Stomach smooth muscle (tissue), 2 donors: ENCODE data around the gene COL16A1.
A peak's percentile ranks its signal among the peaks of the same experiment; 100 is the strongest.

Experiments
- H3K27ac ChIP-seq: one replicate; pipeline ENCODE4 v1.7.0; 2013; ENCODE audit warnings: mild to moderate bottlenecking, low read length, inconsistent platforms
- H3K27me3 ChIP-seq, 2 donors: one replicate each; pipeline ENCODE4 v1.7.0; 2013; ENCODE audit warnings: low read length in 2 of 2; ENCODE audit not compliant: insufficient read depth in 2 of 2, control insufficient read depth in 1 of 2
- H3K36me3 ChIP-seq, 2 donors: one replicate each; pipeline ENCODE4 v1.7.0; 2013; ENCODE audit warnings: low read length in 2 of 2; ENCODE audit not compliant: control insufficient read depth in 2 of 2, insufficient read depth in 2 of 2
- H3K4me1 ChIP-seq: one replicate; pipeline ENCODE4 v1.7.0; 2013; ENCODE audit warnings: low read length; ENCODE audit not compliant: control insufficient read depth, insufficient read depth
- H3K4me3 ChIP-seq, 2 donors: one replicate each; pipeline ENCODE4 v1.7.0; 2013; ENCODE audit warnings: low read length in 2 of 2
- H3K9ac ChIP-seq, 2 donors: one replicate each; pipeline ENCODE4 v1.7.0; 2013; ENCODE audit warnings: low read length in 2 of 2, mild to moderate bottlenecking in 1 of 2
- H3K9me3 ChIP-seq, 2 donors: one replicate each; pipeline ENCODE4 v1.7.0; 2013; ENCODE audit warnings: low read length in 2 of 2; ENCODE audit not compliant: control insufficient read depth in 2 of 2
- donor health status: healthy.
- donor health status: Pancreatic carcinoma.

The COL16A1 gene

DNA sequence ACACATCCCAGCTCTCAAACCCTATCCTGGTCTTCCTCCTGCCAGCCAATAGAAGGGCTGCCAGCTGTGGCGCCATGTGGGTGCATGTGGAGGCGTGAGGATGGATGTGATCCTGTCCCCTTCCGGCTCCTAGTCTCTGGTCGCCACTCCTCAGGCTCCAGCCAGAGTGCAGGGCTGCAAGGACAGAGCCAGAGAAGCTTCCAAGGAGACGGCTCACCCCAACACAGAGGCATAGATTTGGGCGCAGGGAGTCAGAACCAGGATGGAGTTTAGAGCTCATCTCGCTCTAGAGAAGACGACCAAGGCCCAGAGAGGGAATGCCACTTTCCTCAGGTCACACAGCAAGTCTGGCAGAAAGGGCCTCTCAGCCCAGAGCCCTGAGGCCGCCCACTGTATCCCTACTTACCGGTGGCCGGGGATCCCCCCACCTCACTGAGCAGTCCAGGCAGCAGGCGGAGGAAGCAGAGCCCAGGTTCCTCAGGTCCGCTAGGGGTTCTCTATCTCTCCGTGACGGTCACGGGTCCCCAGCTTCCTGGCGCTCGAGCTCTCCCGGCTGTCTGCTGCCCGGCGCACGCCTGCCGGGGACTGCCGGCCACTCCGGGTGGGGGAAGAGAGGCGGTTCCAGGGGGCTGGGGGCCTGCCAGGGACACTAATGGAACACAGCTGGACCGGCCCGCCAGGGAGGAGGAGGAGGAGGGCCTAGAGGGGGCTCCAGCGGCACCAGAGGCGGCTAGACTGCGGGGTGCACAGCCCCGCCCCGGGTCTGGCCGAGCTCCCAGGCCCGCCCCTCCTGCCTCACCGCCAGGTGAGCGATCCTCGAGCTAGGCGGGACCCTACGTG is at the start of gene COL16A1:
TSS of gene COL16A1 (minus strand) at position 587 of the 840 bp plus-strand sequence. CDS start 1,824 bp downstream, outside the sequence.
- Histone ChIP-seq H3K4me1 (peaks cover 67% of the 10 kb centered on the region), H3K9ac (peak within 1 kb of the TSS; percentile 21 to 76), H3K27ac (peak within 1 kb of the TSS; percentile 87), H3K4me3 (peak within 1 kb of the TSS; percentile 63 to 75), H3K9me3 (no peaks in the 10 kb centered on the region), H3K36me3 (peaks cover 2 to 7% of the 10 kb centered on the region in 2 donors), H3K27me3 (no peaks in the 10 kb centered on the region)

GRCh38 chr1:31752952-31753475 is 49.2 kb upstream of the COL16A1 start:
- H3K9me3 ChIP-seq: no peaks in the 10 kb centered on the region
- peak overlapping the region; percentile 6 for H3K27ac ChIP-seq
- H3K9ac ChIP-seq: no peak overlapping the region
- H3K27me3 ChIP-seq: no peaks in the 10 kb centered on the region
- H3K4me1 ChIP-seq: peaks cover 7% of the 10 kb centered on the region
- H3K36me3 ChIP-seq: no peaks in the 10 kb centered on the region
- no peak overlapping the region for H3K4me3 ChIP-seq

DNA sequence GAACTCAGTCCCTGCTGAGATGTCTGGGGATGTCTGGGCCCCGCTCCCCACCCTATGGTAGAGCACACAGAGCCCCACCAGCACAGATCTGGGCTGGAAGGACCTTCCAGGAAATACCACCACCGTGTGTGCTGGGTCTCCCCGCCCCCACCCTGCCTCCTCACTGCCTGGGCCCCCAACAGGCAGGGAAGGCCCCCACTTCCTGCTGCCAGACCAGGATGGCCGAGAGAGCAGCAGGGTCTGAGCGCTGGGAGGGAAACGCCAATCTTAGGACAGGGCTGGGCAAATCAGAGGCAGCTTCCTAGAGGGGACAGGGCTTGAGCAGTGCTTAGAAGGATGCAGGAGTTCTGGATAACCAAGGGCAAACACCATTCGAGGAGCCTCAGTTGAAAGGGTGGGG is 48.4 kb upstream of the COL16A1 start:
- Histone ChIP-seq H3K4me1 (peaks cover 7% of the 10 kb centered on the region), H3K36me3 (no peaks in the 10 kb centered on the region), H3K27ac (no peak overlapping the region), H3K4me3 (no peak overlapping the region), H3K9me3 (no peaks in the 10 kb centered on the region), H3K27me3 (no peaks in the 10 kb centered on the region), H3K9ac (no peak overlapping the region)

DNA sequence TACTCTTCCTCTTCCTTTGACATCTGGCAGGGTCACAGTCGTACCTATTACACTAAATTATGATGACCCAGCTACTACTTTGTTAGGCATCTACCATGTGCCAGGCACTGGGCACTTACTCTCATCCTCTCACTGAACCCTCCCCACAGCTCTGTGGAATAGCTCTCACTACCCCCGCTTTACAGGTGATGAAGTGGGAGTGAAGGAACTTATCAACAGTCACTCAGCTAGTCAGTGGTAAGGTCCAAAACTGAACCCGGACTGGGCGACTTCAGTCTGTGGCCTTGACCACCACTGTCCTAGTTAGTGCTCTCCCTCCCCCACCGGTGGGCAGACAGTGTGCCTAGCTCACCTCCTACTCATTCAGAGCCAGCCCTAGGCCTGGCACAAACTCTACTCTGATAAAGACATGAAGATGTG is 48.0 kb upstream of the COL16A1 start:
- Histone ChIP-seq H3K27ac (no peak overlapping the region), H3K27me3 (no peaks in the 10 kb centered on the region), H3K9me3 (no peaks in the 10 kb centered on the region), H3K36me3 (no peaks in the 10 kb centered on the region), H3K4me1 (peaks cover 7% of the 10 kb centered on the region), H3K4me3 (no peak overlapping the region), H3K9ac (no peak overlapping the region)

GRCh38 chr1:31750858-31751510 is 47.2 kb upstream of the COL16A1 start:
- Histone ChIP-seq H3K27me3 (no peaks in the 10 kb centered on the region), H3K27ac (no peak overlapping the region), H3K9me3 (no peaks in the 10 kb centered on the region), H3K4me3 (no peak overlapping the region), H3K9ac (no peak overlapping the region), H3K4me1 (peaks cover 7% of the 10 kb centered on the region), H3K36me3 (no peaks in the 10 kb centered on the region)

- H3K9ac ChIP-seq: no peak overlapping the region
- no peak overlapping the region for H3K27ac ChIP-seq
- no peak overlapping the region for H3K4me3 ChIP-seq
- H3K9me3 ChIP-seq: no peaks in the 10 kb centered on the region
- H3K4me1 ChIP-seq: peaks cover 10% of the 10 kb centered on the region
- H3K27me3 ChIP-seq: no peaks in the 10 kb centered on the region
- no peaks in the 10 kb centered on the region for H3K36me3 ChIP-seq
These were observed 46.2 kb upstream of the COL16A1 start for GRCh38 chr1:31749785-31750735.

DNA sequence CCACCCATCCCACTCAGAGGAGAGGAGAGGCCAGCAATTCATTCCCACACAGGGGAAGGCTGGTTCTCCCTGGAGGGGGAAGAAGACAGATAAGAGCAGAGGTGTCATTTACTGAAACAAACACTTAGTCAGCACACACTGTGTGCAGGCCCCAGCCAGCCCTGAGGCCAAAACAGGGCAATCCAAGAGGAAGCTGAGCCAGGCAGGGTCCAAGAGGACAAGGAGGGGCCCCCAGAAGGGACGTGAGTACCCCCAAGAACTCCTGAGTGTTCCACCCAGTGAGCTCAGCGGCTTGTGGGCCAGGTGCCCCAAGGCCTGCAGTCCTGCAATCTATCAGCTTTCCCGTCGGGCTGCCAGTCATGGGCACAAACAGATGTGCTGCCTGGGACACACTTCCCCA is 44.5 kb upstream of the COL16A1 start:
- no peaks in the 10 kb centered on the region for H3K36me3 ChIP-seq
- peaks cover 4% of the 10 kb centered on the region for H3K4me1 ChIP-seq
- H3K9me3 ChIP-seq: no peaks in the 10 kb centered on the region
- H3K27ac ChIP-seq: no peak overlapping the region
- no peak overlapping the region for H3K4me3 ChIP-seq
- H3K27me3 ChIP-seq: no peaks in the 10 kb centered on the region
- no peak overlapping the region for H3K9ac ChIP-seq

GRCh38 chr1:31747304-31747703 is 43.5 kb upstream of the COL16A1 start:
- Histone ChIP-seq H3K27ac (no peak overlapping the region), H3K9ac (no peak overlapping the region)

GRCh38 chr1:31746687-31747086 is 42.9 kb upstream of the COL16A1 start:
- no peaks in the 10 kb centered on the region for H3K9me3 ChIP-seq
- no peak overlapping the region for H3K9ac ChIP-seq
- peaks cover 3% of the 10 kb centered on the region for H3K4me1 ChIP-seq
- H3K4me3 ChIP-seq: no peak overlapping the region
- H3K27ac ChIP-seq: no peak overlapping the region
- H3K36me3 ChIP-seq: no peaks in the 10 kb centered on the region
- no peaks in the 10 kb centered on the region for H3K27me3 ChIP-seq

More at GRCh38 chr1:31747304-31747703, 43.5 kb upstream of the COL16A1 start:
- no peaks in the 10 kb centered on the region for H3K27me3 ChIP-seq
- H3K9me3 ChIP-seq: no peaks in the 10 kb centered on the region
- no peak overlapping the region for H3K4me3 ChIP-seq
- peaks cover 3% of the 10 kb centered on the region for H3K4me1 ChIP-seq
- H3K36me3 ChIP-seq: no peaks in the 10 kb centered on the region

DNA sequence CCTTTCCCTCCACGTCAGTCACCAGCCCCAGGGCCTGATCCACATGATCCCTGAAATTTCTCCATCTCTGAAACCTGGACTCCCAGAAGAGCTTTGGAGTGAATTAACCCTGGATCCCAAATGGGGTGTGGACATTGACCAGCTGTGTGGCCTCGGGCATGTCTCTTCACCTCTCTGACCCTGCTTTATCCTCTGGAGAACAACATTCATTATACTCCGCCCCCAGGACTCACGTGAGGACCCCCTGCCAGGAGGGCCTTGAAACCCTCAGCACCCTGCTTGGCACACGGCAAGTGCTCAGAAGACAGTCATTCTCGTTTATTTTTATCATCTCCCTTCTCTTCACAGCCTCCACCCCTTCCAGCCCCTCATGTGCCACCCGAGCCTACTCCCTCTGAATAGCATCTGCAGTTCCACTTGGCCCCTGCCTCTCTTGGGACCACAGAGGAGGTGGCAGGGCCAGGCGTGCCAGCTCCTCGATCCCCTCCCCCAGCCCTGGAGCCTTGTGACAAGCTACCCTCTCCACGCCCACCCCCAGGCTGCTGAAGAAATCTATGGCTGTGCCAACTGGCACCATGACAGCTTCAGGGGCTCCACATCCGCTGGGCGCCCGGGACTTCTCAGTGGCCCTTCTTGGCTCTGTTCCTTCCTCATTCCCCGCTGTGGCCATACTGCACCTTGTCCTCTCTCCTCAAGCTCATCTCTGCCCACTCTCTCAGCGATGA is 42.3 kb upstream of the COL16A1 start:
- H3K4me1 ChIP-seq: peaks cover 3% of the 10 kb centered on the region
- no peak overlapping the region for H3K27ac ChIP-seq
- H3K4me3 ChIP-seq: no peak overlapping the region
- no peaks in the 10 kb centered on the region for H3K9me3 ChIP-seq
- H3K9ac ChIP-seq: no peak overlapping the region
- no peaks in the 10 kb centered on the region for H3K27me3 ChIP-seq
- H3K36me3 ChIP-seq: no peaks in the 10 kb centered on the region
